ENCODE measurements around the gene SSBP3. TPM values are rescaled to one million over a fixed set of nuclear protein-coding genes. Genes with fewer than 3 reads are reported as not detected.
"Not testable (repeated sequence)": the region's sequence is repeated elsewhere in the genome, so short reads cannot be mapped to it uniquely, and the experiment has no call there.

Gene SSBP3
- total RNA-seq, 1 donor from 2014 or later: 41.1 TPM

DNA sequence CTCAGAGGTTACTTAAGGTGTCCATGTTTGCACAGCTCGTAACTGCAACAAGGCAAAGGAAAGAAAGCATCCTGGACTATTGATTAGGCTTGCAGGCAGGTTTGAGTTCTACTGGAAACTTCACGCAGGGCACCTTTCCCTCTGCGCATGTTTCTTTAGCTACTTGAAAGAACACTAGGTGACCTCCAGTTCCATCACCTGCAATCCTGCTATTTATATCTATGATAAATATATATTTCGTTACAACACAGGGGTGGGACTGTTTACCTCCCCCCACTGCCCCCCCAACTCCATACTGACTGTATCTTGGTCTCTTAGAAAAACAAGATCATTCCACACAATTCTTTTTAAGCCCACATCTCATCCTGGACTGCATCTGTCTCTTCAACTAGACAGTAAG lies 12.1 kb downstream of the SSBP3 start:
- no peak for DNase-seq (ENCODE audit: low spot score)

DNA sequence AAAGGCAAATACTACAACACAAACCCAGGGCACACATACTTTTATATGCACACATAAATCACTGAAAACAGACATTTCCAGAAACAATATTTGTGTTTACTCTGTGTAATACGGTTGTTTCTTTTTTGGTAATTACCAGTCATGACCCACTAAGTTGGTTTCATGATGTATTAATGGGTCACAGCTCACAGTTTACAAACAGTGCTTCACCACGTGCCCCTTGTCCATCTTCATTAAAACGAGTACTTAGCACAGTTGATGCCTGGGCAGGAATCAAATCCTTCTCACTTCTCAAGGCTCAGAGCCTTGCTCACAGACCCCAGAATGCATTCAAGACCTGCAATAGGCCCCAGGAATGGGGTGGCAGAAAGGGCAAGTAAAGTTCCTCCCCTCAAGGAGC lies 13.8 kb downstream of the SSBP3 start:
- DNase-seq (ENCODE audit: low spot score): no peak

DNA sequence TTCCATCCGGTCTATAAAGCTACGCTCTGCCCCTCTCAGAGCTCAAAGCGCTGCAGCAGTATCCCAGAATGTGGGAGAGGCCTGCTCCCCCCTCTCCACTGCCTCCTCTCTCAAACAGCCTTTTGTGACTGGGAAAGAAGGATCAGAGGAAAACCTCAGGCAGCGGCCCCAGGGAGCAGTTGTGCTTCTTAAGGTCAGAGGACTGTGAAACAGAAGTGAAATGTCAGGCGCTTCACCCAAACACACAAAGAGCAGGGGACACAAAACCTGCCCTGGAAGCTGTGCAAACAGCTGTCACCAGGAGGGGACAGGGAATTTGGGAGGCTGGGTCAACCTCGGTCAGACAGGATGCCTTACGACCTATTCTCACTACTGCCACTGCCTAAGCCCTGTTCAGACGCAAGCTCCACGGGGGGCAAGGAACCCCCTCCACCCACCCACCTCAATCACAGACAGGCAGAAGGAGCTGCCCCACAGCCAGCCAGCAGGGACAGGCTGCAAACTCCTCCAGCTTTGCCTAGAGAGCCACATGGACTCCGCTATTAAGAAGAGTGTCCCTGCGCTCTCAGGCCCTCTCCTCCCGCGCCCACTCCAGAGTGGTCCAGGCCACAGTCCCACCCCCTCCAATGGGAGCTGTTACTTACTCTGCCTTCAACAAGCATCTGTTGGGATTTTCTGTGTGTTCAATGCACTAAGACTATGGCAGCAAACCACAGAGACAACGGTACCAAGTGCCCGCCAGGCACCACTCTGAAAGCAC lies 14.6 kb downstream of the SSBP3 start:
- no peak for DNase-seq (ENCODE audit: low spot score)

DNA sequence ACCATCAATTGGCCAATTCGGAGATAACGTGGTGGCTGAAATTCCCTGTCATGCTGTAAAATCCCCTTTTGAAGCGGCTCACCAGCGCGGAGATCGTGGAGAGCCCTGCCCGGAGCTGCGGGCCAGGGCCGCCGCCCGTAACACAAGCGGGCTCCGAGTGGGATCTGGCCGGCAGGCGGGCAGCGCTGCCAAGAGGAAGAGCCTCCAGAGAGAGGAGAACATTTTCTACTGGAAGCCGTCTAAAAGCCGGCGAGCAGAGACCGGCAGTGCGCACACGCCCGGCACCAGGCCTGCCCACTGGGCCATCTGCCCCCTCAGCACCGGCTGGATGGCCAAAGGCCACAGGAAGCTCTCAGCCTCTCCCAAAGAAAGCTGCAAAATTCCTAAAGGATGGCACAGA lies 15.5 kb downstream of the SSBP3 start:
- no peak for DNase-seq (ENCODE audit: low spot score)

DNA sequence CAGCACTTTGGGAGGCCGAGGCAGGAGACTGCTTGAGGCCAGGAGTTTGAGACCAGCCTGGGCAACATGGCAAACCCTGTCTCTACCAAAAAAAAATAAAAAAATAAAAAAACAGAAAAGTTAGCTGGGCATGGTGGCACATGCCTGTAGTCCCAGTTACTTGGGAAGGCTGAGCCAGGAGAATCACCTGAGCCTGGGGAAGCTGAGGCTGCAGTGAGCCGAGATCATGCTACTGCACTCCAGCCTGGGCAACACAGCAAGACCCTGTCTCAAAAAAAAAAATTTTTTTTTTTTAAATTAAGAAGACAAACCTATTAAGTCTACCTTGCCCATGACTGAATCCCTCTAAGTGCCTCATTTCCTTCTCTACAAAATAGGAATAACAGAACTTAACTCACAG lies 16.6 kb downstream of the SSBP3 start:
- not testable (repeated sequence) for DNase-seq (ENCODE audit: low spot score)

DNA sequence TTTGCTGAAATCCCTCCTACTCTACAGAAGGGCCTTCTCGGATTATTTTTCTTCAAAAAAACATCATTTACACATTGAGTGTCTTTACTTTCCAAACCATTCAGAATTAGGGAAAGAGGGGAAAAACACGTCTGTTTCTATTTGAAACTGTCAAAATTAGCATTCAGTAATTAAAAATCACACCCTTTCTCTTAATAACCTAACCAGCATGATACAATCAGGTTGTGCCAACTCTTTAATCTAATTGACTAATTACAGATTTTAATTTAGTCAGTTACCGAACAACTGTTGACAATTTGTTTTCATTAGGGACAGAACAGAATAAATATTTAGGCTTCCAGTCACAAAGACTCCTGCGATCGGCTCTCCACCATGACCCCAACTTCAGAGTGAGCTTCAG lies 18.8 kb downstream of the SSBP3 start:
- DNase-seq (ENCODE audit: low spot score): no peak

DNA sequence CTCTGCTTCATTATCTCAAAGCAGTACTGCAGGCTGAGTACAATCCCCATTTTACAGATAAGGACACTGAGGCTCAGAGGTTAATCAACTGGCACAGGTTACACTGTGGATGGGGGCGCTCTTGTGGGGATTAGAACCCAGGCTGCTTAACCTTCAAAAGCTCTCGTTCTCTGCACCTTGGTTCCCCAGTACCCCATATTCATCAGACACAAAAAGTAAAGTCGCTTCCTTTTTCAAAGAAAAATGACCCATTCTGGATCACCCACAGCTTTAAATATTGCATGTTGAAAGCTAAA lies 20.5 kb downstream of the SSBP3 start:
- no peak for DNase-seq (ENCODE audit: low spot score)

DNA sequence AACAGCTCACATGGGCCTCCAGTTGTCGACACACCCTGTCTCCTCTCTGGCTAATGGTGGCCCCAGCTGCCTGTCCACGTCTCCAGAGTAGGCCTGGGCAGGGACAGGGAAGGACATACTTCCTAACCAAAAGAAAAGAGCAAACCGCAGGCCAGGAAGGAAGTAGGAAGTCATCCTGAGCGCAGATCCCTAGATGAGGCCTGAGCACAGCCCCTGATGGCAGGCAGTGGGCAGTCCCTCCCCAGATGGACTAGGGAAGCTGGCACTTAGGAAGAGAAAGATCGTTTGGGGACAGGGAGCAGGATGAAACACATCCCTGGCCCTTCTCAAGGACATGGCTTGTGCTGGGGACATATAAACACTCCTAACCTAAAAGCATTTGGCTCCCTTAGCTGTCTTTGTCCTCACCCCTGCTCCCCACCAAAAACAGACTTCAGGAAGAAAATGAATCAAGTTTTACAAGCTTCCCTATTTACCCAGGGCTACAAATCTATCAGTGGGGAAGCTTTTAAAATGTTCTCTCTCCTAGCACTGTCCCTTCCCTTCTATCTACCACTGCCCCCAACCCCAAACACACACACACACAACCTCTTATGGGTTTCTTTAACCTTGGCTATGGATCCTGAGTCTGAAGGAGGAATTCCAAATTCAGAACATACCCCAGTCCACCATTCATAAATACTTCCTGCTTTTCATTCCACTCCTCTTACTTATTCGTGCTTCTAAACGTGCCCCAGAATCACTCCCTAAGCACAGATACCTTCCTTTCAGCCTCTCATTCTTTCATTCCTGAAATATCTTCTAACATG lies 21.1 kb downstream of the SSBP3 start:
- DNase-seq (ENCODE audit: low spot score): no peak

DNA sequence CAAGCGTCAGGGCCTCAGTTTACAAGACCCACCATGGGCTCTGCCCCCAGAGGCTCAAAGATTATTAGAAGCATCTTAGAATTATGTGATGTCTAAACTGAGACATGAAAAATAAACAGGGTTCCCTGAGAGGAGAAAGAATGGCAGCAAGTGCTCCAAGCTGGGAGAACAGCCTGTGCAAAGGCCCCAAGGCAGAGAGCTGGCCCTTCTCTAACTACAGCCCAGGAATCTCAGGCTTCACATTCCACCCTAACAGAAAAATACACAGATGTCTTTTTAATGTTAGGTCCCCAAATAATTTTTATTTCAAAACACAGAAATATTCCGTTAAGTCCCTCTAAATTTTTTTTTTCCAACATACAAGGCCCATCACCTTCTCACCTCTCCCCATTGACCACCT lies 21.7 kb downstream of the SSBP3 start:
- DNase-seq (ENCODE audit: low spot score): no peak

- DNase-seq (ENCODE audit: low spot score): no peak
Measured at GRCh38 chr1:54381524-54381923, 24.7 kb downstream of the SSBP3 start.

GRCh38 chr1:54380290-54380882 lies 25.8 kb downstream of the SSBP3 start:
- DNase-seq (ENCODE audit: low spot score): no peak

- no peak for DNase-seq (ENCODE audit: low spot score)
Measured at GRCh38 chr1:54379555-54380289, 26.5 kb downstream of the SSBP3 start.

DNA sequence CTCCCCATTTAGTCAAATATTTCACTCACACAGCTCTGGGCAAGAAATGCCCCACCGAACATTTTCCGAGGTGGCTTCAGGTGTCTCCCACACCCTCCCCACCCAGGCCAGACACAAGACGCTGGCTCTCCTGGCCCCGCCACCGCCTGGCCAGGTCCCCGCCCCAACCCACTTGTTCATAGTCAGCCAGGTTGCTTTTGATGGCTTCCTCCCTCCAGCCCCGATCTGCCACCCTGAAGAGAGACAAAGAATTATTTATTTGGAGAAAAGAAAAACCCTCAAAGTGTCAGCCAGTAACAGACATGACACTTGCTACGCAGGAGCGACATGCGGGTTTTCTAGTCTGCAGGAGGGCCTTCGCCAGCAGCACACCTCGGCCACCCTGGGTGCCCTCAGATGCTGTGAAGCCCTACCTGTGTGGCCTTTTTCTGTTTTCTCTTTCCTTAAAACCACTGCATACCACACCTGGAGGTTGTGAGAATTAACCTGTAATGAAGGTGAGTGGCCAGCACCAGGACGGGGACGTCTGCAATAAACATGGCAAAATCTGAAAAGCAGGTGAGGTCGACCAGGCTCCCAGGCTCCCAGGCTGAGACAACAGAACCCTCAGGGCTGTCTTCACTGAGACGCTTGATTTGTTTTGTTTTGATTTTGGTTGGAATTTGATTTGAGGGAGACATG lies 27.2 kb downstream of the SSBP3 start:
- DNase-seq (ENCODE audit: low spot score): no peak

DNA sequence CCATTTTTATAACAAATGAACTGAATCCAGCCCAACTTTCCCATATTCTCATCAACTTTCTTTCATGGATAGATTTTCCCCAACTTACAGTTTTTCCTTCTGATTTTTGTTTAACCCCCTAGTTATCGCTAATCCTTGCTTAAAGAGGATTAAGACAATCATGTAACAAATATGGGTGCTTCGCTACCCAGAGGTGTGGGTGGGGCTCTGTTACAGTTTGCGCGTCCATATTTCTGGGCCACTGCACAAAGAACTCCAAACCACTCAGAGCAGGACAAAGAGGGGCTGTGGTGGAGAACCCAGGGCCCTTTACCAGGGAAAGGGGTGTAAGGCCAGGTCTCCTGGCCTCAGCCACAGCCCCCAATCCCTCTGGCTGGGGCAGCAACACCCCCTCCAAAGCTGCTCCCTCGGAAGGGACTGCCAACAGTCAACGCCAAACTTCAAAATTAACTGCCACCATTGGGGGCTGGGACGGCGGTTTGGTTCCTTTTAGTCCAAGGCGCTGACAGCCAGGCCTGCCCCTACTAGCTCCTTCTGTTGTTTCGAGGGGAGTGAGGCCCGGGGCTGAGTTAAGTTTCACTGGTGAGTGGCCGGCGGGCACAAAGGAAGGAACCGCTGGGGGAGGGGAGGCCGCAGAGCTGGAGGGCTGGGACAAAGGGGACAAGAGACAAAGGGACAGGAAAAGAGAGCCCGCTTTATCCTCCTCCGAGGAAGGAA lies 27.9 kb downstream of the SSBP3 start:
- no peak for DNase-seq (ENCODE audit: low spot score)

DNA sequence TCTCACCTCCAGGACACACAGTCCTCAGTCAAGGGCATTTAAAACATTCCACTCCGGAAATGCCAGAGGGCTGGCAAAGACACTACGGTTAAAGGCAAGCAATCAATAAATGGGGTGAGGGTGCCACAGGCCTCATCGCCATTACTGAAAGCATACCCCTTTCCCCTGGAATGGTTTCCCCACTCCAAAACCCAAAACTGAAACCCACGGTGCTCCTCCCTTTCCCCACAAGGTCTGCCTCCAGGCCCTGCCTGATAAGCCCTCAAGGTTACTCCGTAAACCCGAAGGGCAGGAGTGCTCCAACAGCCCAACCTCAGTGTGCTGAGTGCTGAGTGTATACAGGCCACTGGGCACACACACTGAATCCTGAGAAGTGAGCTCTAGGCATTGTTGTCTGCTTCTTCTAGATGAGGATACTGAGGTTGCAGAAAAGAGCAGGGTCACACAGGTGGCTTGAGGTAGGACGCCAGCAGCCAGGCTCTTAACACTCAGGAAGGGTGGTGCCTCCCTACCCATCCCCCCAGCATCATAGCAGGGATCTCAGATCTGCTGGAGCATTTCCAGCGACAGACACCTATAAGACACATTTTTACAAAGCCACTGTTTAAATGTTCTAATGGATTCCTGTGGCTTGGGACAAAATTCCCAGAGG lies 29.0 kb downstream of the SSBP3 start:
- DNase-seq (ENCODE audit: low spot score): no peak

DNA sequence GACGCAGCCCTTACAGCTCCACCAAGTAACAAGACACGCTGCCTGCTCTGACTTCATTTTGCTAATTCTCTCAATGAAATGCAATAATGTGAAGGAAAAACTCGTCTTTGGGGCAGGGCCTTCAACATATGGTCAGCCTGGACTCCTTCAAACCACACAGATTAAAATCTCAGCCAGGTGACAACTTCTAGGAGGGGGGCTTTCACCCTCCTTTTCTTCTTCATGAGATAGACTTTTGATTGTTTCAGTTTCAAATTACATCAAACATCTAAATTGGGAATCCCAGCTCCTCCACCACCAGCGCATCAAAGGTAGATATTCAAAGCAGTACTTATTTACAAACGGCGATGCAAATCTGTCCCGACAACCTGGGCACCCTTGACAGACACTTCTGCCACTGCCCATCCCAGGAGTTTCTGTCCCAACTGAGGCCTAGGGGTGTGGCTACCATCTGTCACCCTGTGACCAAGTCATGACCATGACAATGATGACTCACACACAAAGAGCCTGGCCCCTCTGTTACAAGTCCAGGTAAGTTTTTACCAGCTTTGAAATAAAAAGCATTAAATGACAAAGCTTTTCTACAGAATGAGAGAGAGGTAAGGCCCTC lies 29.7 kb downstream of the SSBP3 start:
- no peak for DNase-seq (ENCODE audit: low spot score)

DNA sequence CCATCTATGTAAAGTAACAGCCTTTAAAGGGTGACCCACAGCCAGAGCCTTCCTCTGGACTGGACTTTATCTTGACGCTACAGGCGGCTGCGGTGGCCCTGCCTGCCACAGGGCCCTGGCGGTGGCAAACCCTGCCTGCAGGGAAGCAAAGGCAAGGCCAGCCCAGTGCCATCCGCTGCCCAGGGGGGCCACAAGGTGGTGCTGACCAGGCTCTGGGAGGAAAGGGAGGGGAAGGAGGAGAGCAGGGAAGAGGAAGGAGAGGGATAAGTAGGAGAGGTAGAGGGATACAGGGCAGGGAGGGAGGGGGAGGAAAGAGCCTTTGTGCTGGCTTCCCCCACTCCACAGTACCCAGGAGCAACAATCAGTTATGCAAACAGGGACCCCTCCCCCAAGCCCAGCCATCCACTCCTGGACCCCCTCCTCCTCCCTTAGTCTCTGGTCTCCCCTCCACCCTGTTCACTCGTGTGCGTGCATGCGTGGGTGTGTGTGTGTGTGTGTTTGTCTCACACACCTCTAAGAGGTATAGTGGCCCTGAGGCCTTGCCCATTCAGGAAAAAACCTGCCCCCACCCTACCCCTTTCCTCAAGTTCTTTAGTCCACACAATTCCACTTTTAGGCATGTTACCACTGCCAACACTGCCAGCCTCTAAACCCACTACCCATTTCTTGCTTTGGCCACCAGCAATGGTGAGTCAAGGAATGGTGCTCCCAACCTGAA lies 30.3 kb downstream of the SSBP3 start:
- no peak for DNase-seq (ENCODE audit: low spot score)

- DNase-seq (ENCODE audit: low spot score): no peak
Measured at GRCh38 chr1:54375298-54375697, 30.9 kb downstream of the SSBP3 start.

GRCh38 chr1:54374766-54375165 lies 31.4 kb downstream of the SSBP3 start:
- DNase-seq (ENCODE audit: low spot score): no peak

Data from mesenteric fat pad (tissue), 1 donor.